ENCODE data around the gene APOBEC3C. TPM values are rescaled to one million over a fixed set of nuclear protein-coding genes. Genes with fewer than 3 reads are reported as not detected.
"Not testable (repeated sequence)": the region's sequence is repeated elsewhere in the genome, so short reads cannot be mapped to it uniquely, and the experiment has no call there.

APOBEC3C gene
- total and polyA plus RNA-seq, 7 donors: 5.3 to 33.6 (median 12.3) TPM

DNA sequence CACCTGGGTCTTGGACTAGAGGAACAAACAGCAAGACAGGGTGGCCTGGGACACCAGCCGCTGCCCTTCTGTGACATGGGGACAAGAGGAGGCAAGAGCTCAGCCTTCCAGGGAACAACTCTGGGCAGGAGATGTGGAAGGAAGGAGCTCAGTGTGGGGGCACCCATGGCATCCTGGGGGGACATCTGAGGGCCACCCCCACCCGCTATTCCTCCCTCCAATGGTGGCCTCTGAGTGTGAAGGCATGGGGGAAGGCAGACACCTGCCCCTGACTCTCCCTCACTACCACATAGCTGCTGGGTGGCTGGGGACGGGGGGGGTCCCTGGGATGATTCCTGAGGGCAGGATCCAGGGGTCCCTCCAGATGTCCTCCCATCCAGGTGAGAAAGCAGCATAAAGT is 27.4 kb upstream of the APOBEC3C start:
- Histone ChIP-seq H3K9me3 (no peaks in the 10 kb centered on the region), H3K4me1 (peaks cover 0 to 10% (median 2%) of the 10 kb centered on the region in 4 donors), H3K36me3 (no peaks in the 10 kb centered on the region), H3K27me3 (no peaks in the 10 kb centered on the region), H3K4me3 (no peak overlapping the region), H3K27ac (no peak overlapping the region)
- intact Hi-C loops (cut with DNase I): no loop called here
- no peak for DNase-seq
- 98 to 99% methylated on average over 3 of the region's 3 CpGs for WGBS, 2 donors
- TF ChIP-seq, protein P1, sequence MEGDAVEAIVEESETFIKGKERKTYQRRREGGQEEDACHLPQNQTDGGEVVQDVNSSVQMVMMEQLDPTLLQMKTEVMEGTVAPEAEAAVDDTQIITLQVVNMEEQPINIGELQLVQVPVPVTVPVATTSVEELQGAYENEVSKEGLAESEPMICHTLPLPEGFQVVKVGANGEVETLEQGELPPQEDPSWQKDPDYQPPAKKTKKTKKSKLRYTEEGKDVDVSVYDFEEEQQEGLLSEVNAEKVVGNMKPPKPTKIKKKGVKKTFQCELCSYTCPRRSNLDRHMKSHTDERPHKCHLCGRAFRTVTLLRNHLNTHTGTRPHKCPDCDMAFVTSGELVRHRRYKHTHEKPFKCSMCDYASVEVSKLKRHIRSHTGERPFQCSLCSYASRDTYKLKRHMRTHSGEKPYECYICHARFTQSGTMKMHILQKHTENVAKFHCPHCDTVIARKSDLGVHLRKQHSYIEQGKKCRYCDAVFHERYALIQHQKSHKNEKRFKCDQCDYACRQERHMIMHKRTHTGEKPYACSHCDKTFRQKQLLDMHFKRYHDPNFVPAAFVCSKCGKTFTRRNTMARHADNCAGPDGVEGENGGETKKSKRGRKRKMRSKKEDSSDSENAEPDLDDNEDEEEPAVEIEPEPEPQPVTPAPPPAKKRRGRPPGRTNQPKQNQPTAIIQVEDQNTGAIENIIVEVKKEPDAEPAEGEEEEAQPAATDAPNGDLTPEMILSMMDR (IDR thresholded peaks at IDR 0.05): no peak
- no peak for TF ChIP-seq EP300 (IDR thresholded peaks at IDR 0.05)
- no peak for TF ChIP-seq POLR2A (IDR thresholded peaks at IDR 0.05)
- TF ChIP-seq POLR2AphosphoS5 (IDR thresholded peaks at IDR 0.05): no peak

DNA sequence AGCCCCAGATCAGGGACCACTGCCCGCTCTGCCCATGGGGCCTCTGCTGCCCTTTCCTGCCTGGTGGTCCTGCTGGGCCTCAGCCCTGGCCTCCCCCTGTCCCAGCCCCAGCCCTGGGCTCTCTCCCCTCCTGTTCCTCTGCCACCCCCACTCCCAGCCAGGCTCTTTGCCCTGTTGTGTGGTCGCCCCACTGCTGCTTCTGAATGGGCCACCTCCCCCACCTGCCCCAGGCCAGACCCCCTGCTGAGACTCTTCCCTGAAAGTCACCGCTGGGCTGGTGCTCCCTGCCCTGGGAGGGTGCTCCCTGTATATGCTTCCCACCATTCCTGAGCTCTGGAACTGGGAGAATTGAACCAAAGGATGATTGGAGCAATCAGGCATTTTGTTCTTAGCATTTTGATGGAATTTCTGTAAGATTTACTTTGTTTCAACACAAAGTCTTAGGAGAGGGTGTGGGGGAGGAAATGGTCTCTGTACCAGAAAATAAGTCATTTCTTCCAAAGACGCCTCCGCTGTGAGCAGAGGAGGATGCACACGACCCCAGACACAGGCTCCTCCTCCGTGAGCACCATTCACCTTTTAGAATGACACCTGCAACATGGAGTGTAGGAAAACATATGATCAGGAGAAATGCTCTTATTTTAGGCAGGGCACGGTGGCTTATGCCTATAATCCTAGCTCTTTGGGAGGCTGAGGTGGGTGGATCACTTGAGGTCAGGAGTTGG is 26.7 kb upstream of the APOBEC3C start:
- Histone ChIP-seq H3K27ac (no peak overlapping the region), H3K27me3 (no peaks in the 10 kb centered on the region), H3K9me3 (no peaks in the 10 kb centered on the region), H3K4me1 (peaks cover 0 to 6% (median 2%) of the 10 kb centered on the region in 4 donors), H3K36me3 (no peaks in the 10 kb centered on the region), H3K4me3 (no peak overlapping the region)
- intact Hi-C loops (cut with DNase I): no loop called here
- TF ChIP-seq, protein P1 (IDR thresholded peaks at IDR 0.05): no peak
- TF ChIP-seq POLR2AphosphoS5 (IDR thresholded peaks at IDR 0.05) (no peak), POLR2A (IDR thresholded peaks at IDR 0.05) (no peak), EP300 (IDR thresholded peaks at IDR 0.05) (no peak)
- DNase-seq: no peak
- 86 to 87% methylated on average over 8 of the region's 8 CpGs for WGBS, 2 donors

DNA sequence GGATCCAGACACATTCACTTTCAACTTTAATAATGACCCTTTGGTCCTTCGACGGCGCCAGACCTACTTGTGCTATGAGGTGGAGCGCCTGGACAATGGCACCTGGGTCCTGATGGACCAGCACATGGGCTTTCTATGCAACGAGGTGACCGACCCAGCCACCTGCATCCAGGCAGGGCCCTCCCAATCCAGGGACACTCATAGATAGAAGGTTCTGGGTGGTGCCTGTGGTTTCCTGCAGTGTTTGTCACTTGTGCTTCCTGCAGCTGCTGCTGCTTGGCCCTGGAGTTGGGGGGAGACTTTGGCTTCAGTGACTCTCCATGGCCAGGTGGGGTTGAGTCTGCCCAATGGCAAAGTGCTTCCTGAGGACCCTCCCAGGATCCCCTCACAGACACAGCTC is 24.6 kb upstream of the APOBEC3C start:
- TF ChIP-seq, protein P1 (IDR thresholded peaks at IDR 0.05): no peak
- TF ChIP-seq POLR2AphosphoS5 (IDR thresholded peaks at IDR 0.05) (no peak), EP300 (IDR thresholded peaks at IDR 0.05) (no peak), POLR2A (IDR thresholded peaks at IDR 0.05) (no peak)
- no peaks in the 10 kb centered on the region for H3K36me3 ChIP-seq
- H3K27ac ChIP-seq: no peak overlapping the region
- no peaks in the 10 kb centered on the region for H3K9me3 ChIP-seq
- H3K4me3 ChIP-seq: no peak overlapping the region
- DNase-seq: no peak
- no peaks in the 10 kb centered on the region for H3K4me1 ChIP-seq
- 81 to 90% methylated on average over 6 of the region's 6 CpGs for WGBS, 2 donors
- intact Hi-C loops (cut with DNase I): no loop called here
- no peaks in the 10 kb centered on the region for H3K27me3 ChIP-seq

DNA sequence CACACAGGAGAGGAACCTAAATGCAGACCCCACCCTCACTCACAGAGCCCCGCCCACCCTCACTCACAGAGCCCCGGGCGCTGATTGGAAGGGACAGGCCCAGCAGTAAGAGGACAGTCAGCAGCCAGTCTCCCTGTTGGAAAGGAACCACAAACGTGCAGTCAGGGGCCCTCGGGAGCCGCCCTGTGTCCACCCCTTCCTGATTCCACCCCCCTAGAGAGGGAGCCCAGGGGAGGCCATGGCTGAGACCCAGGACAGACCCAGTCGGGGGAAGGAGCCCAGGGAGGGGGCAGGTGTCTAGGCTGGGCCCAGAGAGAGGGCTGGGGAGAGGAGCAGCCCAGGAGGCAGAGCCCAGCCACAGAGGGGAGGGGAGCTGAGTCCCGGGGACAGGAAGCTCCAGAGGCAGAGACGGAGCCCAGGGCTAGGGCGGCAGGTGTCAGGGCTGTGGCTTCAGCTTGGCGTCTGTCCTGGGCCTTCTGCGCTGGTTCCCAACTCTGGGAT is 21.1 kb upstream of the APOBEC3C start:
- DNase-seq; H3K4me3 ChIP-seq; H3K27ac ChIP-seq; H3K9me3 ChIP-seq; H3K4me1 ChIP-seq; H3K36me3 ChIP-seq; intact Hi-C loops (cut with DNase I): not testable (repeated sequence)
- WGBS, 2 donors: 22 to 34% methylated on average over 12 of the region's 12 CpGs
- H3K27me3 ChIP-seq: peaks cover 0 to 13% (median 0%) of the 10 kb centered on the region in 3 donors

DNA sequence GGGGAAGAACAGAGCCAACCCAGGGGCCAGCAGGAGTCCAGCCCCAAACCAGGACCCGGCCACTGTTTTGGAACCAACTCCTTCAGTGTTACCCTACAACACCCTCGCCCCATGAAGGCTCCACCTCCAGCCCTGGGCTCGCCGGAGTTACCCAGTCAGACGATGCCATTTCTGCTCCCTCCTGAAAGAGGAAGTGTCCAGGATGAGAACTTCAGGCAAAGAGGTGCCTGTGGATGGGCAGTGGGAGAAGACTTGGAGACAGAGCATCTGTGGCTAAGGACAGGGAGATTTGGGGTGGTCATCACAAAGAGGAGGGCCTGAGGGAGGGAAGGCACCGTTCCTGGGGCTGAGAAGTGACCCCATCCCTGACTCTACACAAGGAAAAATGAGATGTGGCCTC is 18.0 kb upstream of the APOBEC3C start:
- H3K9me3 ChIP-seq: no peaks in the 10 kb centered on the region
- peaks cover 0 to 13% (median 0%) of the 10 kb centered on the region in 3 donors for H3K27me3 ChIP-seq
- no peaks in the 10 kb centered on the region for H3K36me3 ChIP-seq
- no peak overlapping the region for H3K4me3 ChIP-seq
- intact Hi-C loops (cut with DNase I): no loop called here
- H3K4me1 ChIP-seq: no peaks in the 10 kb centered on the region
- DNase-seq: no peak
- WGBS, 2 donors: 70 to 76% methylated on average over 6 of the region's 6 CpGs
- H3K27ac ChIP-seq: no peak overlapping the region
- TF ChIP-seq EP300 (IDR thresholded peaks at IDR 0.05): no peak

DNA sequence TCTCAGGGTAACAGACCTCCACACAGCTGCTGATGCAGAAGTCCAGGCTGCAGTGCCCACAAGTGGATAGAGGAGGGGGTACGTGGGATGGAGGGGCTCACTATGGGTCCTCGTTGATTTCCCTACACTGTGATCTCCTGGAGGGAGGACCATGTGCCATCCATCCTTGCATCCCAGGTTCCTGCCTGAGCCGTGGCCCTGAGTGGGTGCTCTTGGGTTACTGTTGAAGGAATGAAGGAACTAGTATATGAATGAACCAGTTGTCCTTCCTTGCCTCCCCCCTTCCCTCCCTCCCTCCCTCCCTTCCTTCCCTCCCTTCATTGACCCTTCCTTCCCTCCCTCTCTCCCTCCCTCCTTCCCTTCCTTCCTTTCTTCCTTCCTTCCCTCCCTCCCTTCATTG is 16.5 kb upstream of the APOBEC3C start:
- peaks cover 0 to 13% (median 0%) of the 10 kb centered on the region in 3 donors for H3K27me3 ChIP-seq
- H3K27ac ChIP-seq: no peak overlapping the region
- H3K9me3 ChIP-seq: no peaks in the 10 kb centered on the region
- intact Hi-C loops (cut with DNase I): no loop called here
- no peak overlapping the region for H3K4me3 ChIP-seq
- no peak for DNase-seq
- TF ChIP-seq, protein P1 (IDR thresholded peaks at IDR 0.05): no peak
- no peak for TF ChIP-seq POLR2A (IDR thresholded peaks at IDR 0.05)
- no peak for TF ChIP-seq EP300 (IDR thresholded peaks at IDR 0.05)
- TF ChIP-seq POLR2AphosphoS5 (IDR thresholded peaks at IDR 0.05): no peak
- H3K4me1 ChIP-seq: no peaks in the 10 kb centered on the region
- H3K36me3 ChIP-seq: no peaks in the 10 kb centered on the region
- WGBS, 2 donors: 85 to 91% methylated on average over 3 of the region's 3 CpGs
